Esophagus (tissue), 2 donors: ENCODE data around the gene PRAMEF17. TPM values are rescaled to one million over a fixed set of nuclear protein-coding genes. Genes with fewer than 3 reads are reported as not detected.
"Not testable (repeated sequence)": the region's sequence is repeated elsewhere in the genome, so short reads cannot be mapped to it uniquely, and the experiment has no call there.

Experiments
- H3K27ac ChIP-seq, 2 donors: one replicate each; pipeline ENCODE4 v1.5.1; 2013; ENCODE audit warnings: low read depth in 2 of 2, mild to moderate bottlenecking in 2 of 2, inconsistent platforms in 1 of 2, low read length in 1 of 2, moderate library complexity in 1 of 2
- H3K27me3 ChIP-seq, 2 donors: one replicate each; pipeline ENCODE4 v1.6.1; 2013; ENCODE audit warnings: low read length in 2 of 2, control low read depth in 1 of 2, mild to moderate bottlenecking in 1 of 2; ENCODE audit not compliant: insufficient read depth in 2 of 2, control insufficient read depth in 1 of 2
- H3K36me3 ChIP-seq, 2 donors: one replicate each; pipeline ENCODE4 v1.6.1; 2013; ENCODE audit warnings: low read length in 1 of 2; ENCODE audit not compliant: control insufficient read depth in 2 of 2, insufficient read depth in 2 of 2
- H3K4me1 ChIP-seq, 2 donors: one replicate each; pipeline ENCODE4 v1.6.1; 2013; ENCODE audit warnings: low read length in 1 of 2; ENCODE audit not compliant: control insufficient read depth in 2 of 2, insufficient read depth in 2 of 2
- H3K4me3 ChIP-seq, 2 donors: one replicate each; pipeline ENCODE4 v1.5.1; 2013; ENCODE audit warnings: low read length in 2 of 2, mild to moderate bottlenecking in 2 of 2, low read depth in 1 of 2, moderate library complexity in 1 of 2
- H3K9me3 ChIP-seq, 2 donors: one replicate each; pipeline ENCODE4 v1.6.1; 2013; ENCODE audit warnings: mild to moderate bottlenecking in 2 of 2, low read depth in 1 of 2, low read length in 1 of 2, moderate library complexity in 1 of 2; ENCODE audit not compliant: control insufficient read depth in 2 of 2, insufficient read depth in 1 of 2
- WGBS, 2 donors: extraction: QIAGEN DNeasy Blood & Tissue Kit; methylation state at CpG; one replicate each; pipeline ENCODE4 v1.1.7; 2013; 5-methylcytosine and 5-hydroxymethylcytosine counted together
- polyA plus RNA-seq, 2 donors: library from polyadenylated mRNA; stranded (reverse); fragments of 200-250 nt; gene quantifications; one replicate each; pipeline ENCODE4 v1.2.3, GENCODE V29; 2013
- donor health status: healthy with polysubstance abuse.
- donor health status: Bipolar disorder and iron deficiency.

Gene PRAMEF17
- polyA plus RNA-seq, 2 donors, result not detected

- no peaks in the 10 kb centered on the region for H3K9me3 ChIP-seq
- 54 to 61% methylated on average over 3 of the region's 3 CpGs for WGBS, 2 donors
- no peaks in the 10 kb centered on the region for H3K4me1 ChIP-seq
Observed at GRCh38 chr1:13435458-13435857, 46.0 kb downstream of the PRAMEF17 start.

GRCh38 chr1:13439104-13439783 is 49.8 kb downstream of the PRAMEF17 start:
- H3K9me3 ChIP-seq, H3K4me1 ChIP-seq, H3K27me3 ChIP-seq, H3K4me3 ChIP-seq, H3K27ac ChIP-seq, H3K36me3 ChIP-seq: not testable (repeated sequence)
- WGBS, 2 donors, result 93 to 95% methylated on average over 47 to 49 of the region's 49 CpGs

More at GRCh38 chr1:13435458-13435857, 46.0 kb downstream of the PRAMEF17 start:
- Histone ChIP-seq H3K4me3 (no peak overlapping the region), H3K36me3 (no peaks in the 10 kb centered on the region), H3K27me3 (no peaks in the 10 kb centered on the region), H3K27ac (no peak overlapping the region)

Other genes with a start within 250 kb of the PRAMEF17 start
- gene PRAMEF26, start 233.6 kb upstream of the PRAMEF17 start, polyA plus RNA-seq, result not detected
- gene HNRNPCL4, start 224.0 kb upstream of the PRAMEF17 start, polyA plus RNA-seq, result not detected
- gene PRAMEF9, start 217.8 kb upstream of the PRAMEF17 start, polyA plus RNA-seq, result not detected
- not detected for gene PRAMEF13, start 188.2 kb upstream of the PRAMEF17 start, polyA plus RNA-seq
- not detected for gene PRAMEF18, start 163.5 kb upstream of the PRAMEF17 start, polyA plus RNA-seq
- not detected for gene PRAMEF5, start 135.4 kb upstream of the PRAMEF17 start, polyA plus RNA-seq
- under 1 TPM in 1 of 2 donors, not detected in 1; 0.01 TPM for gene PRAMEF8, start 104.5 kb upstream of the PRAMEF17 start, polyA plus RNA-seq
- not detected for gene PRAMEF33, start 86.1 kb upstream of the PRAMEF17 start, polyA plus RNA-seq
- gene PRAMEF15, start 74.1 kb upstream of the PRAMEF17 start, polyA plus RNA-seq, result not detected
- gene PRAMEF14, start 42.5 kb upstream of the PRAMEF17 start, polyA plus RNA-seq, result not detected
- gene PRAMEF19, start 17.7 kb upstream of the PRAMEF17 start, polyA plus RNA-seq, result under 1 TPM in 1 of 2 donors, not detected in 1; 0.02 TPM
- gene PRAMEF20, start 20.8 kb downstream of the PRAMEF17 start, polyA plus RNA-seq, result not detected
- gene LRRC38, start 124.4 kb downstream of the PRAMEF17 start, polyA plus RNA-seq, result under 1 TPM; 0.04 to 0.09 TPM
- 10 to 100 TPM in 1 of 2 donors, 1 to 10 TPM in 1; 2.4 to 11.9 TPM for gene PDPN, start 194.2 kb downstream of the PRAMEF17 start, polyA plus RNA-seq